Neural cell (in vitro differentiated cells): Measurements from ENCODE around the gene ABHD2. TPM values are rescaled to one million over a fixed set of nuclear protein-coding genes. Genes with fewer than 3 reads are reported as not detected.

ENCODE experiments used
- H2AFZ ChIP-seq: fragments of 200-600, 300-800 bp; sonication (generic), shearing (Covaris generic); 2 replicates; pipeline ENCODE4 v1.6.0; 2014; ENCODE audit warnings: low read depth, mild to moderate bottlenecking, antibody characterized with exemption, low read length, moderate library complexity
- H3F3A ChIP-seq: fragments of 200-600 bp; shearing (Covaris generic); 2 replicates; pipeline ENCODE4 v1.6.1; 2016; ENCODE audit warnings: mild to moderate bottlenecking, moderate library complexity, mixed read lengths, antibody characterized with exemption, low read length; ENCODE audit not compliant: insufficient read depth, poor library complexity, severe bottlenecking
- H3K27ac ChIP-seq: fragments of 200-600, 300-800 bp; sonication (generic), shearing (Covaris generic); 2 replicates; pipeline ENCODE4 v1.5.1; 2014; ENCODE audit warnings: mild to moderate bottlenecking, low read length, moderate library complexity
- H3K27me3 ChIP-seq: fragments of 300-800, 200-600 bp; sonication (generic), shearing (Covaris generic); 2 replicates; pipeline ENCODE4 v1.6.0; 2014; ENCODE audit warnings: mild to moderate bottlenecking, low read depth, low read length, moderate library complexity; ENCODE audit not compliant: insufficient read depth
- H3K36me3 ChIP-seq: fragments of 300-800, 200-600 bp; sonication (generic), shearing (Covaris generic); 2 replicates; pipeline ENCODE4 v1.5.1; 2014; ENCODE audit warnings: mild to moderate bottlenecking, antibody characterized with exemption, low read length, moderate library complexity; ENCODE audit not compliant: insufficient read depth
- H3K4me2 ChIP-seq: fragments of 300-800, 200-600 bp; sonication (generic), shearing (Covaris generic); 2 replicates; pipeline ENCODE4 v1.6.0; 2014; ENCODE audit warnings: mild to moderate bottlenecking, low read length
- H3K4me3 ChIP-seq: fragments of 300-800, 200-600 bp; sonication (generic), shearing (Covaris generic); 2 replicates; pipeline ENCODE4 v1.5.1; 2014; ENCODE audit warnings: mild to moderate bottlenecking, low read length, moderate library complexity
- H3K79me2 ChIP-seq: fragments of 200-600 bp; shearing (Covaris generic); replicated peaks from 2 replicates; pipeline ENCODE4 v1.6.0; 2014; ENCODE audit warnings: mild to moderate bottlenecking, low read length, moderate library complexity; ENCODE audit not compliant: insufficient read depth
- H3K9ac ChIP-seq: fragments of 300-800, 200-600 bp; sonication (generic), shearing (Covaris generic); 2 replicates; pipeline ENCODE4 v1.6.1; 2016; ENCODE audit warnings: mild to moderate bottlenecking, low read length, mixed read lengths
- H3K9me2 ChIP-seq: fragments of 200-600 bp; shearing (Covaris generic); 2 replicates; pipeline ENCODE4 v1.6.1; 2016; ENCODE audit warnings: mild to moderate bottlenecking, low read length, mixed read lengths; ENCODE audit not compliant: insufficient read depth
- H3K9me3 ChIP-seq: fragments of 200-600, 300-800 bp; sonication (generic), shearing (Covaris generic); 2 replicates; pipeline ENCODE4 v1.6.1; 2016; ENCODE audit warnings: mild to moderate bottlenecking, mixed run types, low read length, moderate library complexity, mixed read lengths
- H4K20me1 ChIP-seq: fragments of 200-600 bp; shearing (Covaris generic); 2 replicates; pipeline ENCODE4 v1.6.1; 2016; ENCODE audit warnings: mild to moderate bottlenecking, mixed run types; ENCODE audit not compliant: insufficient read depth
- EP300 ChIP-seq: fragments of 450-650 bp; conservative IDR thresholded peaks from 2 replicates; pipeline ENCODE4 v1.6.1; 2014; ENCODE audit warnings: antibody characterized with exemption, mild to moderate bottlenecking, moderate library complexity; ENCODE audit not compliant: poor library complexity, severe bottlenecking
- EZH2 ChIP-seq: fragments of 200-600, 300-800 bp; shearing (Covaris generic), sonication (generic); IDR thresholded peaks from 2 replicates; pipeline ENCODE4 v1.6.1; 2014; ENCODE audit warnings: antibody characterized with exemption, low read length, borderline replicate concordance, mild to moderate bottlenecking; ENCODE audit not compliant: insufficient read depth, poor library complexity, severe bottlenecking
- MXI1 ChIP-seq: fragments of 450-650 bp; conservative IDR thresholded peaks from 2 replicates; pipeline ENCODE4 v1.6.1; 2014; ENCODE audit warnings: antibody characterized with exemption, mild to moderate bottlenecking; ENCODE audit not compliant: poor library complexity, severe bottlenecking
- POLR2AphosphoS5 ChIP-seq: IDR thresholded peaks from 2 replicates; pipeline ENCODE4 v1.6.1; 2012
- RAD21 ChIP-seq: fragments of 450-650 bp; conservative IDR thresholded peaks from 2 replicates; pipeline ENCODE4 v1.6.1; 2014; ENCODE audit warnings: antibody characterized with exemption, mild to moderate bottlenecking, moderate library complexity
- SMC3 ChIP-seq: fragments of 450-650 bp; conservative IDR thresholded peaks from 2 replicates; pipeline ENCODE4 v1.6.1; 2014; ENCODE audit warnings: antibody characterized with exemption, mild to moderate bottlenecking, moderate library complexity; ENCODE audit not compliant: poor library complexity
- TAF1 ChIP-seq: IDR thresholded peaks from 2 replicates; pipeline ENCODE4 v1.6.1; 2012; ENCODE audit warnings: low read depth
- polyA plus RNA-seq: library from polyadenylated mRNA; depleted of rRNA; stranded (reverse); fragments of >200 nt; gene quantifications from 2 replicates; pipeline ENCODE4 v1.2.3, GENCODE V29; 2014
- TF ChIP-seq, protein P1 (sequence below): IDR thresholded peaks from 2 replicates; pipeline ENCODE4 v1.6.1; 2012; ENCODE audit warnings: borderline replicate concordance
- TF ChIP-seq, protein P2 (sequence below): fragments of 450-650 bp; IDR thresholded peaks from 2 replicates; pipeline ENCODE4 v1.5.1; 2014; ENCODE audit warnings: antibody characterized with exemption, mild to moderate bottlenecking, moderate library complexity; ENCODE audit not compliant: poor library complexity, severe bottlenecking

Gene ABHD2
- polyA plus RNA-seq, 1 donor from 2014 or later = 19.0 TPM

DNA sequence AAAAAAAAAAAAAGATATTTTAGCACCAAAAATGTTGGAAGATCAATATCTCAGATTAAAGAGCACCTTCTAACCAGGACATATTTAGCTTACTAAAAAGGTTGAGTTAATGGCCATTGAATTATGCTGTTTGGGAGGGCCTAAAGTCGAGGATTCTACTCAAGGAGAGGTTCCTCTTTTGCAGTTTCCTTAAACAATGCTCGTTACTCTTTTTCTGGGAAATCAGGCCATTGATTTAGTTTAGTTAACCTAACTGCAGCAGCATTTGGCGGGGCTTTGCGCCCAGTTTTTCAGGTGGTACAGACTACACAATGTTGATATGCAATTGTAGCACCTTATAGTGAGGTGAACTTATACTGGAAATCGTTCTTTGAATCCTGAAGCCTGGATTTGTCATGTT, 6.8 kb downstream of the ABHD2 start:
- Histone ChIP-seq H3K27ac (no peak overlapping the region), H3K4me2 (no peak overlapping the region), H3F3A (no peaks in the 10 kb centered on the region), H3K36me3 (no peaks in the 10 kb centered on the region), H3K9ac (no peak overlapping the region), H4K20me1 (no peaks in the 10 kb centered on the region), H3K27me3 (no peaks in the 10 kb centered on the region), H3K4me3 (no peak overlapping the region), H3K79me2 (peaks cover 45% of the 10 kb centered on the region), H3K9me2 (no peaks in the 10 kb centered on the region), H3K9me3 (no peaks in the 10 kb centered on the region), H2AFZ (no peak overlapping the region)
- TF ChIP-seq EP300 (no peak), SMC3 (no peak), TAF1 (no peak), POLR2AphosphoS5 (no peak), RAD21 (no peak), MXI1 (no peak), EZH2 (no peak)
- TF ChIP-seq, protein P1, sequence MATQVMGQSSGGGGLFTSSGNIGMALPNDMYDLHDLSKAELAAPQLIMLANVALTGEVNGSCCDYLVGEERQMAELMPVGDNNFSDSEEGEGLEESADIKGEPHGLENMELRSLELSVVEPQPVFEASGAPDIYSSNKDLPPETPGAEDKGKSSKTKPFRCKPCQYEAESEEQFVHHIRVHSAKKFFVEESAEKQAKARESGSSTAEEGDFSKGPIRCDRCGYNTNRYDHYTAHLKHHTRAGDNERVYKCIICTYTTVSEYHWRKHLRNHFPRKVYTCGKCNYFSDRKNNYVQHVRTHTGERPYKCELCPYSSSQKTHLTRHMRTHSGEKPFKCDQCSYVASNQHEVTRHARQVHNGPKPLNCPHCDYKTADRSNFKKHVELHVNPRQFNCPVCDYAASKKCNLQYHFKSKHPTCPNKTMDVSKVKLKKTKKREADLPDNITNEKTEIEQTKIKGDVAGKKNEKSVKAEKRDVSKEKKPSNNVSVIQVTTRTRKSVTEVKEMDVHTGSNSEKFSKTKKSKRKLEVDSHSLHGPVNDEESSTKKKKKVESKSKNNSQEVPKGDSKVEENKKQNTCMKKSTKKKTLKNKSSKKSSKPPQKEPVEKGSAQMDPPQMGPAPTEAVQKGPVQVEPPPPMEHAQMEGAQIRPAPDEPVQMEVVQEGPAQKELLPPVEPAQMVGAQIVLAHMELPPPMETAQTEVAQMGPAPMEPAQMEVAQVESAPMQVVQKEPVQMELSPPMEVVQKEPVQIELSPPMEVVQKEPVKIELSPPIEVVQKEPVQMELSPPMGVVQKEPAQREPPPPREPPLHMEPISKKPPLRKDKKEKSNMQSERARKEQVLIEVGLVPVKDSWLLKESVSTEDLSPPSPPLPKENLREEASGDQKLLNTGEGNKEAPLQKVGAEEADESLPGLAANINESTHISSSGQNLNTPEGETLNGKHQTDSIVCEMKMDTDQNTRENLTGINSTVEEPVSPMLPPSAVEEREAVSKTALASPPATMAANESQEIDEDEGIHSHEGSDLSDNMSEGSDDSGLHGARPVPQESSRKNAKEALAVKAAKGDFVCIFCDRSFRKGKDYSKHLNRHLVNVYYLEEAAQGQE = no peak
- TF ChIP-seq, protein P2, sequence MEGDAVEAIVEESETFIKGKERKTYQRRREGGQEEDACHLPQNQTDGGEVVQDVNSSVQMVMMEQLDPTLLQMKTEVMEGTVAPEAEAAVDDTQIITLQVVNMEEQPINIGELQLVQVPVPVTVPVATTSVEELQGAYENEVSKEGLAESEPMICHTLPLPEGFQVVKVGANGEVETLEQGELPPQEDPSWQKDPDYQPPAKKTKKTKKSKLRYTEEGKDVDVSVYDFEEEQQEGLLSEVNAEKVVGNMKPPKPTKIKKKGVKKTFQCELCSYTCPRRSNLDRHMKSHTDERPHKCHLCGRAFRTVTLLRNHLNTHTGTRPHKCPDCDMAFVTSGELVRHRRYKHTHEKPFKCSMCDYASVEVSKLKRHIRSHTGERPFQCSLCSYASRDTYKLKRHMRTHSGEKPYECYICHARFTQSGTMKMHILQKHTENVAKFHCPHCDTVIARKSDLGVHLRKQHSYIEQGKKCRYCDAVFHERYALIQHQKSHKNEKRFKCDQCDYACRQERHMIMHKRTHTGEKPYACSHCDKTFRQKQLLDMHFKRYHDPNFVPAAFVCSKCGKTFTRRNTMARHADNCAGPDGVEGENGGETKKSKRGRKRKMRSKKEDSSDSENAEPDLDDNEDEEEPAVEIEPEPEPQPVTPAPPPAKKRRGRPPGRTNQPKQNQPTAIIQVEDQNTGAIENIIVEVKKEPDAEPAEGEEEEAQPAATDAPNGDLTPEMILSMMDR = no peak

DNA sequence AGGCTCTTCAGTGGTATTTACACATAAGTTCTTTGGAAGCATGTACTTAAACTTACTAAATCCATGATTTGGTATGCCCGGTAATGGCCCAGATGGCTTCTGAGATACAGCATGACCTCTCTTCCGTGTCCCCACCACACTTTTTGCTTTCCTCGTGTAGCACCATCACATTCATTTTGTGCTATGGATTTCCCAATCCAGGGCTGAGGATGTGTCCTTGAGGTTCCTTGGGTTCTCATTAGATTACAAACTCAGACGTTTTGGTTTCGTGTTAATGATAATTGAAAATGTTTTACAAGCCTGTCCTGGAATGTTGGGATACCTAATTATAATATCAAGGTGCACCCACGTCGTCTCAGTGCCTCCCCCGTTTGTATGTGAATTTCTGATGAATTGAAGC, 7.3 kb downstream of the ABHD2 start:
- TF ChIP-seq, protein P1 = no peak
- TF ChIP-seq POLR2AphosphoS5 = no peak
- TF ChIP-seq, protein P2 = no peak
- no peak for TF ChIP-seq EP300
- TF ChIP-seq MXI1 = no peak
- no peak for TF ChIP-seq EZH2
- no peak for TF ChIP-seq SMC3
- no peak for TF ChIP-seq TAF1
- no peak for TF ChIP-seq RAD21
- H3K9me3 ChIP-seq = no peaks in the 10 kb centered on the region
- peaks cover 43% of the 10 kb centered on the region for H3K79me2 ChIP-seq
- no peaks in the 10 kb centered on the region for H3F3A ChIP-seq
- H2AFZ ChIP-seq = no peak overlapping the region
- H4K20me1 ChIP-seq = no peaks in the 10 kb centered on the region
- no peaks in the 10 kb centered on the region for H3K36me3 ChIP-seq
- H3K9me2 ChIP-seq = no peaks in the 10 kb centered on the region
- no peaks in the 10 kb centered on the region for H3K27me3 ChIP-seq
- H3K9ac ChIP-seq = no peak overlapping the region
- no peak overlapping the region for H3K4me3 ChIP-seq
- H3K27ac ChIP-seq = no peak overlapping the region
- H3K4me2 ChIP-seq = no peak overlapping the region
